Erythroblast (primary cell): ENCODE results near the gene ZNF280D.

Experiments
- GATA1 ChIP-seq: IDR thresholded peaks from 2 replicates; pipeline ENCODE4 v1.6.1; 2011; ENCODE audit warnings: low read depth, mild to moderate bottlenecking, control low read depth, low read length, moderate library complexity
- POLR2A ChIP-seq: IDR thresholded peaks from 2 replicates; pipeline ENCODE4 v1.6.1; 2011; ENCODE audit warnings: mild to moderate bottlenecking, low read length

DNA sequence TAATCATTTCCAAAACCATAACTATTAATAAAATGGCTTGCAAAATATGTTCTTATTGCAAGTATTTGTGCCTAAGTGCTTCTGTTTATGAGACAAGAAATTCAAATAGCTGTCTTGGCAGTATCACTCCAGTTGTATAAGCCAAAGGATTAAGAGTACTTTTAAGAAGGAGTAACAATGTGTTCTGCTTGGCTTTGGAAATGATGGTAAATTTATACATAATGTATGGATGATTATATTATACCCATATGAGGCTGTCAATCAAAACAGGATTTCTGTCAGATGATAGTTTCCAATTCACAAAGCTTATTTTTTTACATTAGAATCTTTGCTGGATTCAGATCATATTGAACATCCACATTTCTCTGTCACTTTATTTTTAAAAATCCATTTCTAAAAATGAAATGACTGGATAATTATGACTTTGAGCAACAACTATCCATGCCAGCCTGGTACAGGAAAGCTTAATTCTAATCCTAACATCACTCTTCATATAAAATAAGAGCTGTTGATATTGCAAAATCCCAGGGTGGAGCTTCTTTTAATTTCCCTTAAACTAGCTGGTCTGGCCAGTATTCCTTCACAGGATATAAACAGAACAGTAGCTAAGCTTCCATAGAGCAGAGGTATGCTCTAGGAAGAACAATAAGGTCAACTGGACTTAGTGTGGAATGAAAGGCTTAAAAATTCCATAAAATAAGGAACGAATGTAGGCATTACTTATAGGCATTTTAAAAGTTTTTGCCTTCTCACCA, 30.0 kb upstream of the ZNF280D start:
- no peak for TF ChIP-seq POLR2A
- no peak for TF ChIP-seq GATA1
